ENCODE data around the gene ADCY3.

The ADCY3 gene

GRCh38 chr2:24825883-24826772, 93.9 kb downstream of the ADCY3 start:
- H3K27me3 ChIP-seq (ENCODE audit: insufficient read depth, low read depth, severe bottlenecking): no peaks in the 10 kb centered on the region
- H3K36me3 ChIP-seq: peaks cover 69% of the 10 kb centered on the region
- TF ChIP-seq, protein P1, sequence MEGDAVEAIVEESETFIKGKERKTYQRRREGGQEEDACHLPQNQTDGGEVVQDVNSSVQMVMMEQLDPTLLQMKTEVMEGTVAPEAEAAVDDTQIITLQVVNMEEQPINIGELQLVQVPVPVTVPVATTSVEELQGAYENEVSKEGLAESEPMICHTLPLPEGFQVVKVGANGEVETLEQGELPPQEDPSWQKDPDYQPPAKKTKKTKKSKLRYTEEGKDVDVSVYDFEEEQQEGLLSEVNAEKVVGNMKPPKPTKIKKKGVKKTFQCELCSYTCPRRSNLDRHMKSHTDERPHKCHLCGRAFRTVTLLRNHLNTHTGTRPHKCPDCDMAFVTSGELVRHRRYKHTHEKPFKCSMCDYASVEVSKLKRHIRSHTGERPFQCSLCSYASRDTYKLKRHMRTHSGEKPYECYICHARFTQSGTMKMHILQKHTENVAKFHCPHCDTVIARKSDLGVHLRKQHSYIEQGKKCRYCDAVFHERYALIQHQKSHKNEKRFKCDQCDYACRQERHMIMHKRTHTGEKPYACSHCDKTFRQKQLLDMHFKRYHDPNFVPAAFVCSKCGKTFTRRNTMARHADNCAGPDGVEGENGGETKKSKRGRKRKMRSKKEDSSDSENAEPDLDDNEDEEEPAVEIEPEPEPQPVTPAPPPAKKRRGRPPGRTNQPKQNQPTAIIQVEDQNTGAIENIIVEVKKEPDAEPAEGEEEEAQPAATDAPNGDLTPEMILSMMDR (IDR thresholded peaks at IDR 0.05; ENCODE audit: low read depth, low read length): no peak
- H3K9me3 ChIP-seq (ENCODE audit: severe bottlenecking): no peaks in the 10 kb centered on the region
- no peak overlapping the region for H3K27ac ChIP-seq
- DNase-seq: no peak
- no peak overlapping the region for H3K4me3 ChIP-seq (ENCODE audit: low read depth, low read length)

DNA sequence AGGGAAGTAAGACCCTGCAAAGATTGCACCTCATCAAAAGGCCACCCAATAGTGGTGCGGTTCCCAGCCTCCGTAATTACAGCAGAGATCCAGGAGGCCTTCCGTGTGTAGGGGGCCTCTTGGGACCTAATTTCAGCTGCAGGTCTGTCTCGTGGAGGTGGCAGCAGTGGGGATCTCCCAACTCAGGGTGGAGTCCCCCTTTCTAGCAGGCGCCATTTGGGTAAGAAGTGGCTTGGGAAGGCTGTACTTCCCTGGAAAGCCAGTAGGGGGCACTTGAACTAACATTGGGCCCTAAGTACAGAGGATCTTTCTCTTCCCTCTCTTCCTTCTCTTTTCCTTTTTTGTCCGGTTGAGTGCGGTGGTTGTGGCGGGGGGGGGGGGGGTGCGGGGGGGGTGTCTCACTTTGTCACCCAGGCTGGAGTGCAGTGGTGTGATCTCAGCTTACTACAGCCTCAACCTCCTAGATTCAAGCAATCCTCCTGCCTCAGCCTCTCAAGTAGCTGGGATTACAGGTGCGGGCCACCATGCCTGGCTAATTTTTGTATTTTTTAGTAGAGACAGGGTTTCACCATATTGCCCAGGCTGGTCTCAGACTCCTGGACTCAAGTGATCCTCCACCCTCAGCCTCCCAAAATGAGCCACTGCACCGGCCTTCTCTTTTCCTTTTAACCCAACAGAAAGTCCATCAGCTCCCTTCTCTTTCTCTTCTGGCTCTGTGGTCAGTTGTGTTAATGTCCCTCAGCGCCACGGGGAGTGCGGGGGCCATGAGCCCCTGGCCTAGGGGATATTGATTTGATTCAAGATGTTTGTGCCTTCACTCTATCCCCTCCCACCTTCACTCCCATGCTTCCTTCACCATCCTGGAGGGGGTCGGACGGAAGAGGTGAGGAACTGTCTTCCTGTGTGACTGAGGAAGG, 94.8 kb downstream of the ADCY3 start:
- Histone ChIP-seq H3K9me3 (ENCODE audit: severe bottlenecking) (no peaks in the 10 kb centered on the region), H3K4me3 (ENCODE audit: low read depth, low read length) (no peak overlapping the region), H3K36me3 (peaks cover 69% of the 10 kb centered on the region), H3K27me3 (ENCODE audit: insufficient read depth, low read depth, severe bottlenecking) (no peaks in the 10 kb centered on the region), H3K27ac (no peak overlapping the region)
- TF ChIP-seq, protein P1 (IDR thresholded peaks at IDR 0.05; ENCODE audit: low read depth, low read length): peak; percentile 88
- no peak for DNase-seq

DNA sequence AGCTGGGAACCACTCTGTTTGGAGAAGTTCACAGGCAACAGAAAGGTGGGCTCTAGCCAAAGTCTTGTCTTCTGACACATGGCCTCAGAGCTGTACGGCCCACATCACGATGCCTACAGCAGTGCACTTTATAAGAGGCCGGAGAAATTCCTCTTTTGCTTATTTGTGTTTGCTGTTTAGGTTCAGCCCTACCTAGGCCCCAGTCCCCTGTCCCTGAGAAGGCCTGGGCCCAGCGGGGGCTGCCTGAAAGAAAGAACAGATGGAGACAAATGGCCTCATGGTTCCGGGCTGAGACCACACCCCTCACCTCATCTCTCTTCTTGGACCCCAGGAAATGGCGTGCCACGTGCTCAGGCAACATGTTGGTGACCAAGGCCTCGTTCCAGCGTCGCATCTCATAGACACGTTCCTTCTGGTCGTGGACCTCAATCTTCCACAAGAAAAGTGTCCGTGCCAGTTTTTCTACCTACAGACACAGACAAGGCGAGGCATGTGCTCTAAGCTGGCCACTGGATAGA, 95.9 kb downstream of the ADCY3 start:
- Histone ChIP-seq H3K9me3 (ENCODE audit: severe bottlenecking) (no peaks in the 10 kb centered on the region), H3K27ac (no peak overlapping the region), H3K27me3 (ENCODE audit: insufficient read depth, low read depth, severe bottlenecking) (no peaks in the 10 kb centered on the region), H3K36me3 (peaks cover 73% of the 10 kb centered on the region), H3K4me3 (ENCODE audit: low read depth, low read length) (no peak overlapping the region)
- no peak for DNase-seq
- TF ChIP-seq, protein P1 (IDR thresholded peaks at IDR 0.05; ENCODE audit: low read depth, low read length): no peak

GRCh38 chr2:24822049-24822706, 97.9 kb downstream of the ADCY3 start:
- no peak for DNase-seq
- Histone ChIP-seq H3K27ac (no peak overlapping the region), H3K36me3 (peaks cover 87% of the 10 kb centered on the region)

GRCh38 chr2:24821433-24821891, 98.6 kb downstream of the ADCY3 start:
- TF ChIP-seq, protein P1 (IDR thresholded peaks at IDR 0.05; ENCODE audit: low read depth, low read length): no peak
- Histone ChIP-seq H3K27me3 (ENCODE audit: insufficient read depth, low read depth, severe bottlenecking) (no peaks in the 10 kb centered on the region), H3K36me3 (peaks cover 88% of the 10 kb centered on the region), H3K27ac (no peak overlapping the region), H3K9me3 (ENCODE audit: severe bottlenecking) (no peaks in the 10 kb centered on the region), H3K4me3 (ENCODE audit: low read depth, low read length) (no peak overlapping the region)
- DNase-seq: no peak

More at GRCh38 chr2:24822049-24822706, 97.9 kb downstream of the ADCY3 start:
- TF ChIP-seq, protein P1 (IDR thresholded peaks at IDR 0.05; ENCODE audit: low read depth, low read length): no peak
- Histone ChIP-seq H3K4me3 (ENCODE audit: low read depth, low read length) (no peak overlapping the region), H3K9me3 (ENCODE audit: severe bottlenecking) (no peaks in the 10 kb centered on the region), H3K27me3 (ENCODE audit: insufficient read depth, low read depth, severe bottlenecking) (no peaks in the 10 kb centered on the region)
